IPS-15b (cell line): ENCODE data around the gene PTGES3L.
"Not testable (repeated sequence)": the region's sequence is repeated elsewhere in the genome, so short reads cannot be mapped to it uniquely, and the experiment has no call there.

Source experiments
- H3K27me3 ChIP-seq: one replicate; pipeline ENCODE4 v1.6.1; 2013; ENCODE audit warnings: low read length; ENCODE audit not compliant: control insufficient read depth, insufficient read depth
- H3K36me3 ChIP-seq: one replicate; pipeline ENCODE4 v1.6.1; 2013; ENCODE audit warnings: low read length; ENCODE audit not compliant: control insufficient read depth, insufficient read depth
- H3K4me1 ChIP-seq: one replicate; pipeline ENCODE4 v1.6.1; 2013; ENCODE audit warnings: mild to moderate bottlenecking, low read length; ENCODE audit not compliant: control insufficient read depth, insufficient read depth
- H3K4me3 ChIP-seq: one replicate; pipeline ENCODE4 v1.5.1; 2013; ENCODE audit warnings: low read depth, low read length
- H3K9ac ChIP-seq: one replicate; pipeline ENCODE4 v1.6.1; 2013; ENCODE audit warnings: low read depth, mild to moderate bottlenecking, low read length
- H3K9me3 ChIP-seq: one replicate; pipeline ENCODE4 v1.6.1; 2013; ENCODE audit warnings: mild to moderate bottlenecking, low read length; ENCODE audit not compliant: control insufficient read depth, insufficient read depth

The PTGES3L gene

DNA sequence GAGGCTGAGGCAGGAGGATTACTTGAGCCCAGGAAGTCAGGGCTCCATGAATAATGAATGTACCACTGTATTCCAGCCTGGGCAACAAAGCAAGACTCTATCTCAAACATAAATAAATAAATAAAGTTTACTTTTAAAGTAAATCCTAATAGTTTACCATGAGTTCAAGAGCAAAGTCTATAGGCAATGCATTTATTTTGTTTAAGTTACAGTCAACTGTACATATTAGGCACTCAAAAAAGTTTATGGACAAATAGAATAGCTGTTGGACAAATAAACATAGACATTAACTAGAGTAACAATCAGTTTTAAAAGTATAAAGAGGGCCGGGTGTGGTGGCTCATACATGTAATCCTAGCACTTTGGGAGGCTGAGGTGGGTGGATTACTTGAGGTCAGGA lies 12.0 kb downstream of the PTGES3L start:
- H3K9ac ChIP-seq, result no peak overlapping the region
- H3K36me3 ChIP-seq, result no peaks in the 10 kb centered on the region
- H3K9me3 ChIP-seq, result no peaks in the 10 kb centered on the region
- H3K4me1 ChIP-seq, result no peaks in the 10 kb centered on the region
- H3K4me3 ChIP-seq, result no peak overlapping the region
- H3K27me3 ChIP-seq, result no peaks in the 10 kb centered on the region

DNA sequence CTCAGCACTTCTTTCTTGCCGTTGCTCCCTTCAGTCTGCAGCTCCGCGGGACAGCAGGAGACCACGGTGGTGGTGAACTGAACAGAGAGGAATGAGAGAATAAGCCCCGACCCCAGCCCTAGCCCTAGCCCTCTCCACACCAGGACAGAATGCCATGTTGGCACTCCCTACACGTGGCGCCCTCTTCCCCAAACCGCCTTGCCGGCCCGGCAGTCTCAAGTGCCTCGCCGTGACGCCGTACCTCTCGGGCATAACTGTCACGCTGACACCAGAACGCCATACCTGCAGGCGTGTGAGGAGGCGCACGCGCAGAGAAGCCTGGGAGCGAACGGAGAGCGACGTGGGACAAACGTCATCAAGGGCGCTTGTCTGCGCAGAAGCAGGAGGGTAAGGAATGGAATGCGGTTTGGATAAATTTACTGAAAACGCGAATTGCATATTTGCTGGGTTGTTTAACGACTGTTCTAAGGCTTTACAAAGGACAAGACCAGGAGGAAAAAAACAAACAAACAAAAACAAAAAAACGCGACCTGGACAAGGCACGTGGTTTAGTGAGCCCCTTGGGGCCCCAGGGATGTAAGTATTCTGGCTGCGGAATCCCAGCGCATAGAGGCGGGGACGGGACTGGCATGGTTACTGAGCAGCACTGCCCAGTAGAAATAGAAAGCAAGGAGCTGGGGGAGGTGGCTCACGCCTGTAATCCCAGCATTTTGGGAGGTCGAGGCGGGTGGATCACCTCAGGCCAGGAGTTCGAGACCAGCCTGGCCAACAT lies 15.5 kb downstream of the PTGES3L start, which contains the start of gene AARSD1:
TSS of gene AARSD1 (minus strand) at position 294 of the 772 bp plus-strand sequence. CDS start at position 280, 14 bp downstream.
- Histone ChIP-seq H3K4me3 (peak within 1 kb of the TSS; percentile 88), H3K9ac (peak within 1 kb of the TSS; percentile 81), H3K27me3 (no peaks in the 10 kb centered on the region), H3K9me3 (no peaks in the 10 kb centered on the region), H3K4me1 (no peaks in the 10 kb centered on the region), H3K36me3 (peaks cover 16% of the 10 kb centered on the region)

DNA sequence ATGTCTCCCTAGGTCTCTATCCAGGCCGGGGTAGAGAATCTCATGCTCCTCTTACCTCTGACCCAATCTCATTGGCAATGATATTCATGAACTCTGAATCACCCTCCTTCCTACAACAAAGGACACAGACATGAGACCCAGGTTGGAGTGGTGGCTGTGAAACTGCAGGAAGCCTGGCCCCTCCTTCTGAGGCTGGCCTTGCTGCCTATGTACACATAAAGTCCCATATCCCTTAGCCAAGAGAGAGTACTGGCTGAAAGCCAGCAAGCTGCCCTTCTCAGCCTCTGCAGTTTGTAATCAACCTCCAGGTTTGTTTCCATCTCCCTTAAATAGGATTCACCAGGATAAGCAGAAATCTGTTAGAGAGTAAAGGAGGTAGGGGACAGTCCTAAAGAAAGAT lies 26.2 kb downstream of the PTGES3L start:
- H3K9ac ChIP-seq, result no peak overlapping the region
- no peaks in the 10 kb centered on the region for H3K9me3 ChIP-seq
- H3K4me1 ChIP-seq, result no peaks in the 10 kb centered on the region
- no peaks in the 10 kb centered on the region for H3K27me3 ChIP-seq
- no peak overlapping the region for H3K4me3 ChIP-seq
- H3K36me3 ChIP-seq, result peaks cover 38% of the 10 kb centered on the region

DNA sequence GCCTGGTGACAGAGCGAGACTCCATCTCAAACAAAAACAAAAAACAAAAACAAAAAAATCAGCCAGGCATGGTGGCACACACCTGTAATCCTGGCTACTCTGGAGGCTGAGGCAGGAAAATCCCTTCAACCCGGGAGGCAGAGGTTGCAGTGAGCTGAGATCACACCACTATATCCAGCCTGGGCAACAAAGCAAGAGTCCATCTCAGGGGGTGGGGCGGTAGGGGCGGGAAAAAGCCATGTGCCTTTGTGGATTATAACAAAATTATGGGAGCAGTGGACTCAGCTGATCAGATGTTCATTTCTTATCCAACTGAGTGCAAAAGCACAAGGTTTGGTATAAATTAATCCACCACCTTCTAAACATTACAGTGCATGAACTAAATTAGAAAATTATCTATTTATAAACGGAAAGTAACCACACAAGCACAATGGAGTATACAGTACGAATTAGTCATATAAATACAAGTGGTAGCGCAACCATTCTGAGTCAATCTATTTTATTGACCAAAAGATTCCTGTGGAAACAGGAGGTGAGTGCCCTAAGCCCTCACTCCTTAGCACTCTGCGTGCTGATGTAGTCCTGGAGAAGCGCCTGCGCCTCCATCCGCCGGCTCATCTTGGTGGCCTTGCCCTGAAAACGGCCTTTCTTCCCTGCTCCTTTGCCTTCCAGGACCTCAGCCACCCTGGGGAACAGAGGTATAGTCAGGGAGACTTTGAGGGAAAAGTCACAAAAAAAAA lies 29.7 kb downstream of the PTGES3L start:
- H3K36me3 ChIP-seq, result peaks cover 22% of the 10 kb centered on the region
- no peak overlapping the region for H3K9ac ChIP-seq
- H3K4me3 ChIP-seq, result no peak overlapping the region
- H3K4me1 ChIP-seq, result no peaks in the 10 kb centered on the region
- H3K9me3 ChIP-seq, result no peaks in the 10 kb centered on the region
- H3K27me3 ChIP-seq, result no peaks in the 10 kb centered on the region

DNA sequence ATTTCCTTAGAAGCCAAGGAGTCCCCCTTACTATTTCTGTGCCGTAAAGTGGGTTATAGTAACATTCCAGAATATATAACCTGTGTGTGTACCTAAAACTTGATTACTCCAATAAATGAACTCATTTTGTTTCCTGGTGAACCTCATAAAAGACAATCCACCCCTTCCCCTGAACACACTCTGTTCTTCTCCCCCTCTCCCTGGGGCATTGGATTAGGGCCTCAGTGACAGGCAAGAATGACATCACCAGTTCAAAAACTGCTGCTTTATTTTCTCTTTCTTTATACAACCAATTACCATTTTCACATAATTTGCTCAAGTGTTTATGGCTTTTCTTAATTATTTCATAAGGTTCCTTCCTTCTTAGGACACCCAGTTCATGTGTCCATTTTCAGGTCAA lies 33.1 kb downstream of the PTGES3L start:
- no peaks in the 10 kb centered on the region for H3K9me3 ChIP-seq
- H3K36me3 ChIP-seq, result peaks cover 9% of the 10 kb centered on the region
- no peak overlapping the region for H3K9ac ChIP-seq
- H3K27me3 ChIP-seq, result no peaks in the 10 kb centered on the region
- H3K4me1 ChIP-seq, result no peaks in the 10 kb centered on the region
- H3K4me3 ChIP-seq, result no peak overlapping the region

DNA sequence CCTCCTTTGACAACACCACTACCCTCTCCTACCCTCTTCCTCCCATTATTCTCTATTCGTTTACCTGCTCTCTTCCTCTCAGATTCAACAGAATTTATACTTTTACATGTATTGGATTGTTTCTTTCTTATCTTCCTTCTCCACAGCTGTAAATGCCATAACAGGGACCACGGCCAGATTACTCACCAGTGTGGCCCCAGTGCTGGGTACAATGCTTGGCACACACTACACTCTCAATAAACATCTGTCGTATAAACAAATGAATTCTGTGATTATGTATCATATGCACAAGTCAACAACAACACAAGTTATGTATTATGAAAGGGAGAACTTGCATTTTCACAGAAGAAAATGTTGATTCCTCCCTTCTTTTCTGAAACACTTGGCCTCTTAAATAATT lies 35.7 kb downstream of the PTGES3L start:
- no peaks in the 10 kb centered on the region for H3K9me3 ChIP-seq
- H3K9ac ChIP-seq, result no peak overlapping the region
- no peaks in the 10 kb centered on the region for H3K27me3 ChIP-seq
- H3K4me3 ChIP-seq, result no peak overlapping the region
- no peaks in the 10 kb centered on the region for H3K4me1 ChIP-seq
- no peaks in the 10 kb centered on the region for H3K36me3 ChIP-seq

DNA sequence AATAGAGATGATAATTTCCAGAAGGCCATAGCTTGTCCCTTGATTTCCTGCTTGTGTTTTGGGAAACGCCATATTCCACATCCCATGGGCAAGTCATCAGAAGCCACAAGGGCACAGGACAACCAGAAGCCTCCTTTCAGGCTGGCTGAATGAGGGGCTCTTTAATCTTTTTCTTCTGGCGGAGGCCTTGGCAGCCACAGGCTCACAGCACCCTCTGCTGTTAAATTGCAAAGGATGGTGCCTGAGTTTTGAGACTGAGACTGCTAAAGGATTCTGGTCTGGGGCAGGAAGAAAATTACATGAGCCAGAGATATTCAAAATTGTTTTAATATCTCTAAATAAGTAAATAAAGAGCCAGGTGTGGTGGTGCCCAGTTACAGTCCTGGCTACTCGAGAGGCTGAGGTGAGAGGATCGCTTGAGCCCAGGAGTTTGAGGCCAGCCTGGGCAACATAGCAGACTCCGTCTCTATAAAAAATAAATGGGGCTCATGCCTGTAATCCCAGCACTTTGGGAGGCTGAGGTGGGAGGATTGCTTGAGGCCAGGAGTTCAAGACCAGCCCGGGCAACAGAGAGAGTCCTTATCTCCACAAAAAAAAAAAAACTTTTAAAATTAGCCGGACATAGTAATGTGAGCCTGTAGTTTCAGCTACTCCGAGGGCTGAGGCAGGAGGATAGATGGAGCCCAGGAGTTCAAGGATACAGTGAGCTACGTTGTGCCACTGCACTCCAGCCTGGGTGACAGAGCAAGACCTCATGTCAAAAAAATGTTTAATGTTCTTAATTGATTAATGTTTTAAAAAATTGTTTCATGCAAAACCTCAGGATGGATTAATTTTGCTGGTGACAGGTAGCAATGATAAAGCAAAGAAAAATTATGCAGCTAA lies 41.9 kb downstream of the PTGES3L start:
- Histone ChIP-seq H3K4me1 (no peaks in the 10 kb centered on the region), H3K27me3 (no peaks in the 10 kb centered on the region), H3K9ac (no peak overlapping the region), H3K9me3 (no peaks in the 10 kb centered on the region), H3K36me3 (no peaks in the 10 kb centered on the region), H3K4me3 (no peak overlapping the region)

DNA sequence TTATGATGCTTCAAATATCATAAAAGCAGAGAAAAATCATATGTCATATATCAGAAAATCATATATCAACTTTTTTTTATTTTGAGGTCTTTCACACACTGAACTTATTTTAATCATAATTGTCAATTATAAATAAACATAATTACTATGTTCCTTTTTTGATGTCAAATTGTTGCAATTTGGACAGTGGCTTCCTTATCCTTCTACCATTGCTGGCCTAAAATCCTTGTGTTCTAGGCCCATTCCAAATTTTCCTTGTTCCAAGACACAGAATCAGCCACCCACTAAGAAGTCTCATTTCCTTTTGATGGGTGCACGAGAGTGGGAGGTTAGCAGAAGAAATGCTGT lies 50.4 kb downstream of the PTGES3L start:
- Histone ChIP-seq H3K36me3 (no peaks in the 10 kb centered on the region), H3K27me3 (no peaks in the 10 kb centered on the region), H3K4me1 (peaks cover 2% of the 10 kb centered on the region), H3K9me3 (no peaks in the 10 kb centered on the region), H3K4me3 (no peak overlapping the region), H3K9ac (no peak overlapping the region)

DNA sequence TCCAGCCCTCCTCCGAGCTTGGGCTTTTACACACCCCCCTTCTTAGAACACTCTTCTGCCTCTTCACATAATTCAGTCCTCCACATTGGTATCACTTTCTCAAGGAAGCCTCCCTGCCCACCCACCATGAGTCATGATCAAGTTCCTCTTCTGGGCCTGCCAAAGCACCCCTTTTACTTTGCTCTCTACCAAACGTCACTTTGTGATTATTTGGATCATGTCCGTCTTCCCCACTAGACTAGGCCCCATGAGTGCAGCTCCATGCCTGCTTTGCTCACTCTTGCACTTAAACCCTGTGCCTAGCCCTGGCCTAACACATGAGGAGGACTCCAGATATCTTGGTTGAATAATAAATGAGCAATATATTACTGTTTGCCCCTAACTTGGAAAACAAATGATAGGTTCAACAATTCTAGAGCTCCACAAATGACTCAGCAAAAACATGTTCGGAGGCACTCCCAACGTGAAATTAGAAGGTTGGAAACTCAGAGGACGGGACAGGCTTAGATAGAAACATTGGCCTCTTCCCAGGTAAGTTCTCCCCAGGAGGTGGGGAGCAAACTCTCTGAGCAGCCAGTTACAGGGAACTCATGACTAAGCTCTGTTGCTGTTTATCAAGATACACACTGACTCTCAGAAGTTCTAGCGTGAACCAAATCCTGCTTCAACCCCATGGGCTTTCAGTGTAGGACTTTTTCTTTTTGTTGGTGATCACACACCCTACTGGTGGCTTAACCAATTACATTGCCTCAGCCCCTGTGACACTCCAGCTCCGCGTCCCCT lies 51.0 kb downstream of the PTGES3L start:
- Histone ChIP-seq H3K4me3 (no peak overlapping the region), H3K9ac (peak overlapping the region; percentile 12), H3K36me3 (no peaks in the 10 kb centered on the region), H3K4me1 (peaks cover 2% of the 10 kb centered on the region), H3K9me3 (no peaks in the 10 kb centered on the region), H3K27me3 (no peaks in the 10 kb centered on the region)

DNA sequence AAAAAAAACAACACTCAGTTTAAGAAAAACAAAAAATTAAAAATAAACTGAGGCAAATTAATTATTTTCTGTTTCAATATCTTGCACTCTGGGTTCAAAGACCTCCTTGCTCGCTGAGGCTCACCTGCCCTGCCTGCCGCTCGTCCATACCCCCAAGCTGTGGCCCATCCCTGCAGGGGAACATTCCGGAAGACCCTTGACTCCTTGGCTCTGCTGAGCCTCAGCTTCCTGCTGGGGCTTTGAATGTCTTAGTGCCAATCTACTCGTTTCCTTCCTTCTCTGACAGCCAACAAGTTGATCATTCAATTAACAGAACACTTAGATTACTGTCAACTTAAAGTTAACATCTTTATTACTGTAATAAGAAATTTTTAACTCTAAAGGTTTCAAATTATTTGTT lies 55.0 kb downstream of the PTGES3L start:
- Histone ChIP-seq H3K36me3 (no peaks in the 10 kb centered on the region), H3K9ac (no peak overlapping the region), H3K4me1 (peaks cover 2% of the 10 kb centered on the region), H3K9me3 (no peaks in the 10 kb centered on the region), H3K4me3 (no peak overlapping the region), H3K27me3 (no peaks in the 10 kb centered on the region)

DNA sequence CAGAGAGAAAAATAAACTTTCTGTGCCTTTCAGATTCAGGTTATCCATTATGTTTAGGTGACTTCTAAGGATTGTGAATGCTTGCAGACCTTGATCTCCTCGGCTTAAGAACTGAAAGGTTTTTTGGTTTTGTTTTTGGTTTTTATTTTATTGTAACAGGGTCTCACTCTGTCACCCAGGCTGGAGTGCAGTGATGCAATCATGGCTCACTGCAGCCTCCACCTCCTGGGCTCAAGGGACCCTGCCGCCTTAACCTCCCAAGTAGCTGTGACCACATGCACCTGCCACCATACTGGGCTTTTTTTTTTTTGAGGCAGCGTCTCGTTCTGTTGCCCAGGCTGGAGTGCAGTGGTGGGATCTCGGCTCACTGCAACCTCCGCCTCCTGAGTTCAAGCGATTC lies 56.4 kb downstream of the PTGES3L start:
- not testable (repeated sequence) for H3K4me1 ChIP-seq, H3K9ac ChIP-seq, H3K4me3 ChIP-seq, H3K9me3 ChIP-seq, H3K36me3 ChIP-seq, H3K27me3 ChIP-seq
